GM20000 (cell line): ENCODE data around the gene CDKN2C.

Experiments used
- DNase-seq: peaks from one replicate; pipeline ENCODE4 v3.0.0; 2012; ENCODE audit warnings: low spot score
- CTCF ChIP-seq: IDR thresholded peaks from 2 replicates; pipeline ENCODE4 v1.5.1; 2012; ENCODE audit warnings: mild to moderate bottlenecking, control low read depth; ENCODE audit errors: extremely low read depth, missing control alignments

CDKN2C gene

GRCh38 chr1:50977575-50978143 lies 7.6 kb downstream of the CDKN2C start:
- no peak for TF ChIP-seq CTCF
- peak; percentile 81 for DNase-seq

GRCh38 chr1:50978144-50978851 lies 8.3 kb downstream of the CDKN2C start:
- no peak for TF ChIP-seq CTCF
- peak; percentile 72 for DNase-seq

- no peak for TF ChIP-seq CTCF
- DNase-seq, result peak; percentile 36
These were observed 9.1 kb downstream of the CDKN2C start for GRCh38 chr1:50978852-50979781.

GRCh38 chr1:50979937-50980336 lies 9.9 kb downstream of the CDKN2C start:
- no peak for DNase-seq
- no peak for TF ChIP-seq CTCF

GRCh38 chr1:50980505-50980904 lies 10.5 kb downstream of the CDKN2C start:
- no peak for TF ChIP-seq CTCF
- DNase-seq, result no peak

GRCh38 chr1:50981741-50982140 lies 11.7 kb downstream of the CDKN2C start:
- DNase-seq, result no peak
- TF ChIP-seq CTCF, result no peak

GRCh38 chr1:50982611-50983010 lies 12.6 kb downstream of the CDKN2C start:
- no peak for DNase-seq
- TF ChIP-seq CTCF, result no peak
